Caco-2 (cell line): ENCODE data around the gene KRTAP10-8. TPM values are rescaled to one million over a fixed set of nuclear protein-coding genes. Genes with fewer than 3 reads are reported as not detected.

Experiments
- BruUV-seq: library from RNA; stranded (reverse); fragments of 400-500 nt; replicated peaks from 2 replicates; lab custom pipeline; 2021; lab: Mats Ljungman, UMichigan
- CTCF ChIA-PET: fragments of 300-600 bp; sonication (Branson Sonifier 250); formaldehyde crosslinking; loops from one replicate; lab custom pipeline; 2022; ENCODE audit warnings: antibody characterized with exemption; lab: Charles Lee
- POLR2A ChIA-PET: fragments of 300-600 bp; sonication (Branson Sonifier 250); formaldehyde crosslinking; loops from one replicate; lab custom pipeline; 2022; ENCODE audit warnings: antibody characterized with exemption; lab: Charles Lee
- DNase-seq, 2 experiments: peaks; one replicate each; pipeline versions ENCODE4 v3.0.0 to v3.0.0-alpha.2; 2020 to 2022
- H3K27me3 ChIP-seq: replicated peaks from 2 replicates; pipeline ENCODE4 v1.6.0; 2011; ENCODE audit warnings: low read length; ENCODE audit not compliant: control insufficient read depth, insufficient read depth
- H3K36me3 ChIP-seq: 2 replicates; pipeline ENCODE4 v1.5.1; 2011; ENCODE audit warnings: low read length; ENCODE audit not compliant: control insufficient read depth, insufficient read depth
- H3K4me1 ChIP-seq: fragments of 250-450 bp; sonication (Bioruptor Pico); 2 replicates; pipeline ENCODE4 v1.5.1; 2020; ENCODE audit warnings: mild to moderate bottlenecking
- H3K4me3 ChIP-seq: 2 replicates; pipeline ENCODE4 v1.5.1; 2011; ENCODE audit warnings: low read depth, mild to moderate bottlenecking, control low read depth, low read length
- H3K9me3 ChIP-seq: fragments of 250-450 bp; sonication (Bioruptor Pico); 2 replicates; pipeline ENCODE4 v1.5.1; 2020; ENCODE audit warnings: mild to moderate bottlenecking, moderate library complexity
- H3K27ac Mint-ChIP-seq: one replicate; pipeline ENCODE4 v1.8.0; 2022; ENCODE audit warnings: mixed read lengths; ENCODE audit not compliant: unreplicated experiment
- H3K27me3 Mint-ChIP-seq: one replicate; pipeline ENCODE4 v1.8.0; 2022; ENCODE audit warnings: mixed read lengths; ENCODE audit not compliant: insufficient read depth, unreplicated experiment
- H3K36me3 Mint-ChIP-seq: one replicate; pipeline ENCODE4 v1.8.0; 2022; ENCODE audit warnings: mild to moderate bottlenecking, mixed read lengths; ENCODE audit not compliant: insufficient read depth, unreplicated experiment
- H3K4me1 Mint-ChIP-seq: one replicate; pipeline ENCODE4 v1.8.0; 2022; ENCODE audit warnings: low read depth, mixed read lengths; ENCODE audit not compliant: unreplicated experiment
- H3K4me3 Mint-ChIP-seq: one replicate; pipeline ENCODE4 v1.8.0; 2022; ENCODE audit warnings: mild to moderate bottlenecking, moderate library complexity, mixed read lengths; ENCODE audit not compliant: unreplicated experiment
- H3K9me3 Mint-ChIP-seq: one replicate; pipeline ENCODE4 v1.8.0; 2022; ENCODE audit warnings: mixed read lengths; ENCODE audit not compliant: unreplicated experiment
- CTCF ChIP-seq, 2 experiments: fragments of 200-600 bp in 1 of 2; IDR thresholded peaks; 1 replicate in 1 of 2; 2 replicates in 1 of 2; pipeline versions ENCODE4 v1.5.1 to v1.8.0; 2011 to 2022; ENCODE audit warnings: antibody characterized with exemption in 1 of 2, control low read depth in 1 of 2, inconsistent platforms in 1 of 2, low read depth in 1 of 2, low read length in 1 of 2, mild to moderate bottlenecking in 1 of 2, moderate library complexity in 1 of 2; ENCODE audit not compliant: insufficient read depth in 1 of 2, severe bottlenecking in 1 of 2, unreplicated experiment in 1 of 2
- intact Hi-C: fragments of 100-400 bp; cut with micrococcal nuclease; formaldehyde crosslinking; loops from one replicate; pipeline ENCODE4 v1.10.0; 2022; ENCODE audit not compliant: unreplicated experiment
- total RNA-seq: library from RNA; stranded (reverse); gene quantifications from 2 replicates; pipeline ENCODE4 v1.2.3, GENCODE V29; 2022

The KRTAP10-8 gene
- total RNA-seq, 1 experiment from 2014 or later: not detected

GRCh38 chr21:44581158-44581557, 30.7 kb upstream of the KRTAP10-8 start:
- Mint-ChIP-seq H3K27ac (no peak overlapping the region), H3K27me3 (peaks cover 6% of the 10 kb centered on the region), H3K4me3 (no peak overlapping the region), H3K9me3 (peaks cover 54% of the 10 kb centered on the region), H3K36me3 (peaks cover 5% of the 10 kb centered on the region), H3K4me1 (no peaks in the 10 kb centered on the region)
- H3K4me1 ChIP-seq: no peaks in the 10 kb centered on the region
- BruUV-seq: no TSS peak
- no peaks in the 10 kb centered on the region for H3K27me3 ChIP-seq
- no peak overlapping the region for H3K4me3 ChIP-seq
- no peak for TF ChIP-seq CTCF (IDR thresholded peaks at IDR 0.05; ENCODE audit: insufficient read depth in 1 of 2, low read depth in 1 of 2, low read length in 1 of 2, severe bottlenecking in 1 of 2, unreplicated experiment in 1 of 2)
- intact Hi-C loops: no loop called here
- H3K36me3 ChIP-seq: no peaks in the 10 kb centered on the region
- ChIA-PET CTCF (no interaction called here), POLR2A (no interaction called here)
- H3K9me3 ChIP-seq: peaks cover 18% of the 10 kb centered on the region
- no peak for DNase-seq

GRCh38 chr21:44582055-44582454, 29.8 kb upstream of the KRTAP10-8 start:
- Histone ChIP-seq H3K27me3 (no peaks in the 10 kb centered on the region), H3K4me1 (no peaks in the 10 kb centered on the region), H3K36me3 (no peaks in the 10 kb centered on the region), H3K4me3 (no peak overlapping the region), H3K9me3 (peaks cover 18% of the 10 kb centered on the region)
- H3K9me3 Mint-ChIP-seq: peaks cover 49% of the 10 kb centered on the region
- POLR2A ChIA-PET: no interaction called here
- H3K4me1 Mint-ChIP-seq: no peaks in the 10 kb centered on the region
- no peak overlapping the region for H3K4me3 Mint-ChIP-seq
- intact Hi-C loops: no loop called here
- peaks cover 6% of the 10 kb centered on the region for H3K27me3 Mint-ChIP-seq
- DNase-seq: no peak
- BruUV-seq: no TSS peak
- H3K27ac Mint-ChIP-seq: no peak overlapping the region
- peaks cover 5% of the 10 kb centered on the region for H3K36me3 Mint-ChIP-seq
- TF ChIP-seq CTCF (IDR thresholded peaks at IDR 0.05; ENCODE audit: insufficient read depth in 1 of 2, low read depth in 1 of 2, low read length in 1 of 2, severe bottlenecking in 1 of 2, unreplicated experiment in 1 of 2): no peak
- CTCF ChIA-PET: no interaction called here

- Mint-ChIP-seq H3K36me3 (peaks cover 5% of the 10 kb centered on the region), H3K9me3 (peaks cover 37% of the 10 kb centered on the region), H3K4me1 (no peaks in the 10 kb centered on the region), H3K27ac (no peak overlapping the region), H3K4me3 (no peak overlapping the region), H3K27me3 (peaks cover 6% of the 10 kb centered on the region)
- intact Hi-C loops: no loop called here
- no peak for TF ChIP-seq CTCF (IDR thresholded peaks at IDR 0.05; ENCODE audit: insufficient read depth in 1 of 2, low read depth in 1 of 2, low read length in 1 of 2, severe bottlenecking in 1 of 2, unreplicated experiment in 1 of 2)
- Histone ChIP-seq H3K36me3 (no peaks in the 10 kb centered on the region), H3K27me3 (no peaks in the 10 kb centered on the region), H3K4me3 (no peak overlapping the region), H3K4me1 (no peaks in the 10 kb centered on the region), H3K9me3 (peaks cover 18% of the 10 kb centered on the region)
- no TSS peak for BruUV-seq
- DNase-seq: no peak
- ChIA-PET CTCF (no interaction called here), POLR2A (no interaction called here)
These were observed 28.6 kb upstream of the KRTAP10-8 start for GRCh38 chr21:44583089-44583799.
